ENCODE data around the gene FAM186B.

DNA sequence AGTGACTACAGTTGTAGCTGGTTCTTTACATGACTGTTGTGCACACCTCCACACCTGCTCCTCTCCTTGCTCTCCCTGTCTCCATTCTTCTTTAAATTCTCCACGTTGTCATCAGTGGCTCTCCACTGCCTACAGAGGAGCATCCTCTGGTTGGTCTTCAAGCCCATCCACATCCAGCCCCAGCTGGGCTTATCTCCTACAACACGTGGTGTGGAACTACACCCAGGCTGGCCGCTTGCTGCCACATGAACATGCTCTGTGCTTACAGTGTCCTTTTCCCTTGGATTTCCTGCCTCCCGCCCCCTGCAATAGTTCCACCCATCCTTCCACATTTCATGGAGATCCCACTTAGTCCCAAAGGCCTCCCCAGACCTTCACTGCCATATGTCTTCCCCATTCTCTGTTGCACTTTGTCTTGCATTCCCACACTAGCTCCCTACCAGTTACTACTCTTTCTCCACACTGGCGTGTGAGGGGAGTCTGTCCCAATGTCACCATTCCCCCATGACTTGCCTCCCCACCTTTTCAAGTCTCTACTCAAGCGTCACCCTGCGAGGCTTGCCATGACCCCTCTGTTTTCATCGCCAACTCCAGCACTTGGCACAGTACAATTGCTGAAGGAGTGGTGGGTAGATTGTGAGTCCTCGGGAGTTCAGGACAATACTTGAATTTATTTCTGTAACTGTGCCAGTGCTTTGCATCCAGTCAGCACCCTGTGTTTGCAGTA, 27.7 kb downstream of the FAM186B start:
- no peak for TF ChIP-seq BHLHE40 (IDR thresholded peaks at IDR 0.05; ENCODE audit: low read length)
- TF ChIP-seq, protein P1, sequence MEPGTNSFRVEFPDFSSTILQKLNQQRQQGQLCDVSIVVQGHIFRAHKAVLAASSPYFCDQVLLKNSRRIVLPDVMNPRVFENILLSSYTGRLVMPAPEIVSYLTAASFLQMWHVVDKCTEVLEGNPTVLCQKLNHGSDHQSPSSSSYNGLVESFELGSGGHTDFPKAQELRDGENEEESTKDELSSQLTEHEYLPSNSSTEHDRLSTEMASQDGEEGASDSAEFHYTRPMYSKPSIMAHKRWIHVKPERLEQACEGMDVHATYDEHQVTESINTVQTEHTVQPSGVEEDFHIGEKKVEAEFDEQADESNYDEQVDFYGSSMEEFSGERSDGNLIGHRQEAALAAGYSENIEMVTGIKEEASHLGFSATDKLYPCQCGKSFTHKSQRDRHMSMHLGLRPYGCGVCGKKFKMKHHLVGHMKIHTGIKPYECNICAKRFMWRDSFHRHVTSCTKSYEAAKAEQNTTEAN (CRISPR knock-in tag; conservative IDR thresholded peaks at IDR 0.05): no peak
- TF ChIP-seq ELF4 (CRISPR knock-in tag; IDR thresholded peaks at IDR 0.05; ENCODE audit: borderline replicate concordance): no peak
- TF ChIP-seq EZH2 (conservative IDR thresholded peaks at IDR 0.05; ENCODE audit: low read depth, low read length): no peak
- no peak for TF ChIP-seq MAFK (conservative IDR thresholded peaks at IDR 0.05 in 1 of 2, IDR thresholded peaks at IDR 0.05 in 1 of 2; ENCODE audit: low read length in 2 of 2)
- TF ChIP-seq, protein P2, sequence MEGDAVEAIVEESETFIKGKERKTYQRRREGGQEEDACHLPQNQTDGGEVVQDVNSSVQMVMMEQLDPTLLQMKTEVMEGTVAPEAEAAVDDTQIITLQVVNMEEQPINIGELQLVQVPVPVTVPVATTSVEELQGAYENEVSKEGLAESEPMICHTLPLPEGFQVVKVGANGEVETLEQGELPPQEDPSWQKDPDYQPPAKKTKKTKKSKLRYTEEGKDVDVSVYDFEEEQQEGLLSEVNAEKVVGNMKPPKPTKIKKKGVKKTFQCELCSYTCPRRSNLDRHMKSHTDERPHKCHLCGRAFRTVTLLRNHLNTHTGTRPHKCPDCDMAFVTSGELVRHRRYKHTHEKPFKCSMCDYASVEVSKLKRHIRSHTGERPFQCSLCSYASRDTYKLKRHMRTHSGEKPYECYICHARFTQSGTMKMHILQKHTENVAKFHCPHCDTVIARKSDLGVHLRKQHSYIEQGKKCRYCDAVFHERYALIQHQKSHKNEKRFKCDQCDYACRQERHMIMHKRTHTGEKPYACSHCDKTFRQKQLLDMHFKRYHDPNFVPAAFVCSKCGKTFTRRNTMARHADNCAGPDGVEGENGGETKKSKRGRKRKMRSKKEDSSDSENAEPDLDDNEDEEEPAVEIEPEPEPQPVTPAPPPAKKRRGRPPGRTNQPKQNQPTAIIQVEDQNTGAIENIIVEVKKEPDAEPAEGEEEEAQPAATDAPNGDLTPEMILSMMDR (CRISPR knock-in tag; IDR thresholded peaks at IDR 0.05): no peak
- TF ChIP-seq NONO (IDR thresholded peaks at IDR 0.05): no peak
- TF ChIP-seq NONO (CRISPR knock-in tag; conservative IDR thresholded peaks at IDR 0.05): no peak
- no peak for TF ChIP-seq YY1 (IDR thresholded peaks at IDR 0.05; ENCODE audit: insufficient read depth, insufficient replicate concordance, low read depth, low read length)
